ENCODE data around the gene SH2D4B. TPM values are rescaled to one million over a fixed set of nuclear protein-coding genes. Genes with fewer than 3 reads are reported as not detected.

SH2D4B gene
- total and polyA plus RNA-seq, 10 of the 15 experiments (the other 5 are each of a cell fraction or from before 2014, with no cell fraction given), result 0.04 to 0.21 (median 0.13) TPM; not detected in 5

- Histone ChIP-seq H3K4me1 (ENCODE audit: control insufficient read depth, insufficient read depth, low read length) (peaks cover 41% of the 10 kb centered on the region), H2AFZ (ENCODE audit: control insufficient read depth, low read depth, low read length) (no peak overlapping the region), H3K4me2 (ENCODE audit: control insufficient read depth, insufficient read depth) (no peak overlapping the region), H4K20me1 (ENCODE audit: control insufficient read depth, insufficient read depth) (no peaks in the 10 kb centered on the region), H3K27me3 (replicated peaks in 1 of 2; ENCODE audit: control insufficient read depth in 2 of 2, insufficient read depth in 2 of 2, low read length in 1 of 2) (no peaks in the 10 kb centered on the region), H3K9ac (ENCODE audit: control insufficient read depth, insufficient read depth, low read length) (no peak overlapping the region), H3K79me2 (ENCODE audit: control insufficient read depth, insufficient read depth, low read length) (peaks cover 31% of the 10 kb centered on the region), H3K9me3 (replicated peaks; ENCODE audit: control insufficient read depth, insufficient read depth, low read length) (no peaks in the 10 kb centered on the region), H3K27ac (ENCODE audit: control insufficient read depth, insufficient read depth) (no peak overlapping the region), H3K36me3 (ENCODE audit: control insufficient read depth in 2 of 2, insufficient read depth in 2 of 2, low read length in 1 of 2) (peaks cover 12 to 17% of the 10 kb centered on the region in 2 experiments; a peak in 3 of 4 replicates), H3K4me3 (no peak overlapping the region)
- TF ChIP-seq CUX1 (IDR thresholded peaks at IDR 0.05; ENCODE audit: insufficient replicate concordance, low read depth, low read length) (peak; percentile 83), NBN (IDR thresholded peaks at IDR 0.05) (0 out of 2 replicates have a peak, but pooled peaks have one; percentile 23), BCLAF1 (IDR thresholded peaks at IDR 0.05) (no peak), BCL3 (IDR thresholded peaks at IDR 0.05; ENCODE audit: borderline replicate concordance, insufficient read depth, low read depth, low read length, poor library complexity, severe bottlenecking) (peak; percentile 35), MEF2B (IDR thresholded peaks at IDR 0.05; ENCODE audit: partially characterized antibody, poor library complexity, severe bottlenecking) (peak; percentile 85), RAD51 (IDR thresholded peaks at IDR 0.05) (no peak), ZBTB11 (CRISPR knock-in tag; IDR thresholded peaks at IDR 0.05) (no peak)
- in situ Hi-C loops (cut with MboI), result loop anchor here (5.0 kb wide), 1 partner anchor 55 kb away; no protein-coding TSS in a partner anchor
- CTCF ChIA-PET, result interaction anchor here (1.2 to 21.6 kb wide), 7 partner anchors 9 to 119 kb away, joined by 3 to 852 read pairs (median 6); partner anchors contain the start of gene TSPAN14
- RAD21 ChIA-PET (ENCODE audit: unreplicated experiment), result interaction anchor here (0.7 to 13.9 kb wide), 6 partner anchors 8 to 54 kb away, joined by 3 to 432 read pairs (median 6); partner anchors contain the start of gene TSPAN14
- intact Hi-C loops (cut with micrococcal nuclease; ENCODE audit: unreplicated experiment), result loop anchor here (2.0 to 5.0 kb wide), 3 partner anchors 29 to 120 kb away; no protein-coding TSS in a partner anchor
- POLR2A ChIA-PET, result interaction anchor here (0.6 to 8.3 kb wide), 8 partner anchors 9 to 454 kb away, joined by 3 to 60 read pairs (median 27); partner anchors contain the start of gene TSPAN14
- SMC1A ChIA-PET (ENCODE audit: uncharacterized antibody, unreplicated experiment), result interaction anchor here (0.7 to 21.2 kb wide), 6 partner anchors 11 to 96 kb away, joined by 3 to 1038 read pairs (median 4); partner anchors contain the start of gene TSPAN14
- DNase-seq (ENCODE audit: low read depth, low spot score) (no peak), ATAC-seq (no peak), FAIRE-seq (no peak)
- no TSS peak for BruUV-seq (replicated peaks)
- 43% methylated on average over 13 of the region's 13 CpGs for WGBS (ENCODE audit: insufficient coverage, insufficient replicate concordance, low lambda C conversion rate, missing lambda C conversion rate)
Measured at GRCh38 chr10:80501913-80502521, 35.7 kb upstream of the SH2D4B start.
